Fibroblast of skin of scalp (primary cell): Measurements from ENCODE around the gene AK4.

Source experiments
- DNase-seq: peaks from one replicate; pipeline ENCODE4 v3.0.0-alpha.2; 2013

Gene AK4

GRCh38 chr1:65176591-65176990 is 28.6 kb downstream of the AK4 start:
- DNase-seq: no peak

GRCh38 chr1:65177457-65177856 is 29.5 kb downstream of the AK4 start:
- peak; percentile 68 for DNase-seq

GRCh38 chr1:65178235-65178634 is 30.2 kb downstream of the AK4 start:
- DNase-seq: no peak

- no peak for DNase-seq
Observed at GRCh38 chr1:65179148-65179547, 31.1 kb downstream of the AK4 start.

GRCh38 chr1:65180977-65181376 is 33.0 kb downstream of the AK4 start:
- no peak for DNase-seq

GRCh38 chr1:65182658-65183268 is 34.8 kb downstream of the AK4 start:
- no peak for DNase-seq

- DNase-seq: peak; percentile 65
Observed at GRCh38 chr1:65189576-65190115, 41.6 kb downstream of the AK4 start.

- no peak for DNase-seq
Observed at GRCh38 chr1:65190229-65190628, 42.2 kb downstream of the AK4 start.

- no peak for DNase-seq
Observed at GRCh38 chr1:65193129-65193695, 45.2 kb downstream of the AK4 start.

- peak; percentile 76 for DNase-seq
Observed at GRCh38 chr1:65195495-65196417, 47.8 kb downstream of the AK4 start.

- DNase-seq: no peak
Observed at GRCh38 chr1:65196926-65197325, 48.9 kb downstream of the AK4 start.

- no peak for DNase-seq
Observed at GRCh38 chr1:65197636-65198035, 49.6 kb downstream of the AK4 start.

- no peak for DNase-seq
Observed at GRCh38 chr1:65198096-65198495, 50.1 kb downstream of the AK4 start.

GRCh38 chr1:65200411-65200810 is 52.4 kb downstream of the AK4 start:
- no peak for DNase-seq

GRCh38 chr1:65206836-65207235 is 58.8 kb downstream of the AK4 start:
- DNase-seq: no peak

GRCh38 chr1:65207317-65207716 is 59.3 kb downstream of the AK4 start:
- DNase-seq: no peak

- DNase-seq: no peak
Observed at GRCh38 chr1:65208563-65208973, 60.6 kb downstream of the AK4 start.

- DNase-seq: peak; percentile 49
Observed at GRCh38 chr1:65209005-65209885, 61.2 kb downstream of the AK4 start.

GRCh38 chr1:65210325-65210724 is 62.3 kb downstream of the AK4 start:
- no peak for DNase-seq

- no peak for DNase-seq
Observed at GRCh38 chr1:65211331-65211730, 63.3 kb downstream of the AK4 start.

- no peak for DNase-seq
Observed at GRCh38 chr1:65213271-65214023, 65.4 kb downstream of the AK4 start.
